ENCODE results near the gene PES1. TPM values are rescaled to one million over a fixed set of nuclear protein-coding genes. Genes with fewer than 3 reads are reported as not detected.
"Not testable (repeated sequence)": the region's sequence is repeated elsewhere in the genome, so short reads cannot be mapped to it uniquely, and the experiment has no call there.

The PES1 gene
- total RNA-seq, 1 donor from 2014 or later: 47.0 TPM

GRCh38 chr22:30561402-30562189 is 30.1 kb downstream of the PES1 start:
- Histone ChIP-seq H3K4me1 (no peaks in the 10 kb centered on the region), H3K27me3 (ENCODE audit: low read depth) (no peaks in the 10 kb centered on the region), H3K9me3 (no peaks in the 10 kb centered on the region), H3K4me3 (no peak overlapping the region), H3K36me3 (no peaks in the 10 kb centered on the region), H3K27ac (no peak overlapping the region)
- no peak for DNase-seq
- TF ChIP-seq, protein P1, sequence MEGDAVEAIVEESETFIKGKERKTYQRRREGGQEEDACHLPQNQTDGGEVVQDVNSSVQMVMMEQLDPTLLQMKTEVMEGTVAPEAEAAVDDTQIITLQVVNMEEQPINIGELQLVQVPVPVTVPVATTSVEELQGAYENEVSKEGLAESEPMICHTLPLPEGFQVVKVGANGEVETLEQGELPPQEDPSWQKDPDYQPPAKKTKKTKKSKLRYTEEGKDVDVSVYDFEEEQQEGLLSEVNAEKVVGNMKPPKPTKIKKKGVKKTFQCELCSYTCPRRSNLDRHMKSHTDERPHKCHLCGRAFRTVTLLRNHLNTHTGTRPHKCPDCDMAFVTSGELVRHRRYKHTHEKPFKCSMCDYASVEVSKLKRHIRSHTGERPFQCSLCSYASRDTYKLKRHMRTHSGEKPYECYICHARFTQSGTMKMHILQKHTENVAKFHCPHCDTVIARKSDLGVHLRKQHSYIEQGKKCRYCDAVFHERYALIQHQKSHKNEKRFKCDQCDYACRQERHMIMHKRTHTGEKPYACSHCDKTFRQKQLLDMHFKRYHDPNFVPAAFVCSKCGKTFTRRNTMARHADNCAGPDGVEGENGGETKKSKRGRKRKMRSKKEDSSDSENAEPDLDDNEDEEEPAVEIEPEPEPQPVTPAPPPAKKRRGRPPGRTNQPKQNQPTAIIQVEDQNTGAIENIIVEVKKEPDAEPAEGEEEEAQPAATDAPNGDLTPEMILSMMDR (IDR thresholded peaks at IDR 0.05): no peak
- ATAC-seq: no peak
- intact Hi-C loops (cut with DNase I): no loop called here

- H3K36me3 ChIP-seq; H3K27ac ChIP-seq; H3K4me1 ChIP-seq; ATAC-seq; H3K9me3 ChIP-seq; H3K27me3 ChIP-seq (ENCODE audit: low read depth); DNase-seq; H3K4me3 ChIP-seq; intact Hi-C loops (cut with DNase I): not testable (repeated sequence)
Measured at GRCh38 chr22:30560643-30561202, 31.0 kb downstream of the PES1 start.

- H3K4me1 ChIP-seq: no peaks in the 10 kb centered on the region
- no peak overlapping the region for H3K27ac ChIP-seq
- ATAC-seq (no peak), DNase-seq (no peak)
- H3K9me3 ChIP-seq: no peaks in the 10 kb centered on the region
- TF ChIP-seq, protein P1 (IDR thresholded peaks at IDR 0.05): no peak
- no peak overlapping the region for H3K4me3 ChIP-seq
- intact Hi-C loops (cut with DNase I): no loop called here
- H3K27me3 ChIP-seq (ENCODE audit: low read depth): no peaks in the 10 kb centered on the region
- no peaks in the 10 kb centered on the region for H3K36me3 ChIP-seq
Measured at GRCh38 chr22:30559889-30560288, 31.8 kb downstream of the PES1 start.

- Histone ChIP-seq H3K36me3 (no peaks in the 10 kb centered on the region), H3K27ac (no peak overlapping the region), H3K27me3 (ENCODE audit: low read depth) (no peaks in the 10 kb centered on the region), H3K9me3 (no peaks in the 10 kb centered on the region), H3K4me1 (no peaks in the 10 kb centered on the region), H3K4me3 (no peak overlapping the region)
- ATAC-seq (no peak), DNase-seq (no peak)
- intact Hi-C loops (cut with DNase I): no loop called here
- TF ChIP-seq, protein P1 (IDR thresholded peaks at IDR 0.05): no peak
Measured at GRCh38 chr22:30557243-30557642, 34.5 kb downstream of the PES1 start.

GRCh38 chr22:30556388-30556787 is 35.3 kb downstream of the PES1 start:
- no peak overlapping the region for H3K4me3 ChIP-seq
- intact Hi-C loops (cut with DNase I): no loop called here
- H3K36me3 ChIP-seq: no peaks in the 10 kb centered on the region
- TF ChIP-seq, protein P1 (IDR thresholded peaks at IDR 0.05): no peak
- no peak overlapping the region for H3K27ac ChIP-seq
- ATAC-seq: peak in 1 of 2 donors; percentile 14
- H3K4me1 ChIP-seq: no peaks in the 10 kb centered on the region
- DNase-seq: no peak
- H3K9me3 ChIP-seq: no peaks in the 10 kb centered on the region
- H3K27me3 ChIP-seq (ENCODE audit: low read depth): no peaks in the 10 kb centered on the region

Data from lower lobe of right lung (tissue), 2 donors.